Measurements from ENCODE around the gene FLRT3.

Gene FLRT3

GRCh38 chr20:14343491-14344065 is 6.2 kb upstream of the FLRT3 start:
- POLR2A ChIA-PET = no interaction called here
- no peak for TF ChIP-seq CTCF (IDR thresholded peaks at IDR 0.05; ENCODE audit: control extremely low read depth, extremely low read depth, low read depth, missing control alignments)
- no peak for DNase-seq (ENCODE audit: extremely low spot score)
- CTCF ChIA-PET = interaction anchor here (0.6 to 0.7 kb wide), 2 partner anchors 18 to 25 kb away, joined by 3 read pairs; no protein-coding TSS in a partner anchor

- ChIA-PET CTCF (interaction anchor here (0.6 to 0.7 kb wide), 2 partner anchors 19 to 25 kb away, joined by 3 read pairs; no protein-coding TSS in a partner anchor), POLR2A (no interaction called here)
- no peak for TF ChIP-seq CTCF (IDR thresholded peaks at IDR 0.05; ENCODE audit: control extremely low read depth, extremely low read depth, low read depth, missing control alignments)
- no peak for DNase-seq (ENCODE audit: extremely low spot score)
Observed at GRCh38 chr20:14342918-14343317, 5.5 kb upstream of the FLRT3 start.

GRCh38 chr20:14341801-14342200 is 4.4 kb upstream of the FLRT3 start:
- ChIA-PET POLR2A (no interaction called here), CTCF (no interaction called here)
- DNase-seq (ENCODE audit: extremely low spot score) = no peak
- no peak for TF ChIP-seq CTCF (IDR thresholded peaks at IDR 0.05; ENCODE audit: control extremely low read depth, extremely low read depth, low read depth, missing control alignments)

GRCh38 chr20:14336686-14337085 is 726 bp downstream of the FLRT3 start:
- CTCF ChIA-PET = interaction anchor here (0.8 to 2.3 kb wide), 9 partner anchors 7 to 1318 kb away, joined by 3 to 16 read pairs (median 4); no protein-coding TSS in a partner anchor
- DNase-seq (ENCODE audit: extremely low spot score) = no peak
- TF ChIP-seq CTCF (IDR thresholded peaks at IDR 0.05; ENCODE audit: control extremely low read depth, extremely low read depth, low read depth, missing control alignments) = no peak
- POLR2A ChIA-PET = no interaction called here

GRCh38 chr20:14335052-14335451 is 2.4 kb downstream of the FLRT3 start:
- no peak for TF ChIP-seq CTCF (IDR thresholded peaks at IDR 0.05; ENCODE audit: control extremely low read depth, extremely low read depth, low read depth, missing control alignments)
- DNase-seq (ENCODE audit: extremely low spot score) = no peak
- POLR2A ChIA-PET = no interaction called here
- CTCF ChIA-PET = no interaction called here

GRCh38 chr20:14334306-14334930 is 3.0 kb downstream of the FLRT3 start:
- no peak for DNase-seq (ENCODE audit: extremely low spot score)
- no peak for TF ChIP-seq CTCF (IDR thresholded peaks at IDR 0.05; ENCODE audit: control extremely low read depth, extremely low read depth, low read depth, missing control alignments)
- ChIA-PET POLR2A (no interaction called here), CTCF (interaction anchor here (0.8 to 0.9 kb wide), 2 partner anchors 9 to 14 kb away, joined by 3 read pairs; no protein-coding TSS in a partner anchor)

Data from GM10248 (cell line).